HEK293 (cell line): ENCODE results near the gene PSME1.
A peak's percentile ranks its signal among the peaks of the same experiment; 100 is the strongest.

Source experiments
- HOXC10 ChIP-seq: sonication (generic); formaldehyde crosslinking; IDR thresholded peaks from 2 replicates; pipeline ENCODE4 v1.8.1; 2023; ENCODE audit warnings: mild to moderate bottlenecking, missing genetic modification reagents
- KLF7 ChIP-seq: fragments of 450-650 bp; formaldehyde crosslinking; IDR thresholded peaks from 2 replicates; pipeline ENCODE4 v1.5.1; 2016; ENCODE audit warnings: missing biosample characterization, missing genetic modification characterization, borderline replicate concordance
- PATZ1 ChIP-seq: fragments of 450-650 bp; formaldehyde crosslinking; IDR thresholded peaks from 2 replicates; pipeline ENCODE4 v1.5.1; 2016; ENCODE audit warnings: missing biosample characterization, missing genetic modification characterization
- PBX3 ChIP-seq: sonication (generic); formaldehyde crosslinking; IDR thresholded peaks from 2 replicates; pipeline ENCODE4 v1.8.1; 2022; ENCODE audit warnings: mild to moderate bottlenecking, moderate library complexity, missing genetic modification reagents
- SCRT1 ChIP-seq: fragments of 450-650 bp; formaldehyde crosslinking; IDR thresholded peaks from 2 replicates; pipeline ENCODE4 v1.5.1; 2016; ENCODE audit warnings: missing biosample characterization, missing genetic modification characterization, borderline replicate concordance
- SP2 ChIP-seq: fragments of 450-650 bp; formaldehyde crosslinking; IDR thresholded peaks from 2 replicates; pipeline ENCODE4 v1.5.1; 2016; ENCODE audit warnings: missing biosample characterization, missing genetic modification characterization
- ZBTB11 ChIP-seq: fragments of 450-650 bp; formaldehyde crosslinking; conservative IDR thresholded peaks from 2 replicates; pipeline ENCODE4 v1.5.1; 2016; ENCODE audit warnings: low read depth, missing biosample characterization, missing genetic modification characterization
- ZBTB17 ChIP-seq: fragments of 450-650 bp; formaldehyde crosslinking; IDR thresholded peaks from 2 replicates; pipeline ENCODE4 v1.5.1; 2016; ENCODE audit warnings: missing biosample characterization, missing genetic modification characterization
- ZBTB26 ChIP-seq: fragments of 450-650 bp; formaldehyde crosslinking; optimal IDR thresholded peaks from 2 replicates; pipeline ENCODE3; 2016; ENCODE audit warnings: missing biosample characterization, mild to moderate bottlenecking, missing genetic modification characterization
- ZEB2 ChIP-seq: fragments of 450-650 bp; formaldehyde crosslinking; IDR thresholded peaks from 2 replicates; pipeline ENCODE4 v1.5.1; 2016; ENCODE audit warnings: missing biosample characterization, missing genetic modification characterization
- ZFHX2 ChIP-seq: fragments of 450-650 bp; formaldehyde crosslinking; conservative IDR thresholded peaks from 2 replicates; pipeline ENCODE4 v1.5.1; 2016; ENCODE audit warnings: missing biosample characterization, missing genetic modification characterization
- ZFP3 ChIP-seq: fragments of 450-650 bp; formaldehyde crosslinking; IDR thresholded peaks from 2 replicates; pipeline ENCODE4 v1.5.1; 2016; ENCODE audit warnings: low read depth, missing biosample characterization, missing genetic modification characterization
- ZNF112 ChIP-seq: fragments of 450-650 bp; formaldehyde crosslinking; IDR thresholded peaks from 2 replicates; pipeline ENCODE4 v1.5.0; 2017; ENCODE audit warnings: missing biosample characterization, missing genetic modification characterization
- ZNF114 ChIP-seq: fragments of 450-650 bp; formaldehyde crosslinking; IDR thresholded peaks from 2 replicates; pipeline ENCODE4 v1.5.0; 2017; ENCODE audit warnings: missing biosample characterization, missing genetic modification characterization
- ZNF132 ChIP-seq: fragments of 450-650 bp; formaldehyde crosslinking; IDR thresholded peaks from 2 replicates; pipeline ENCODE4 v1.5.1; 2017; ENCODE audit warnings: missing biosample characterization, missing genetic modification characterization, borderline replicate concordance
- ZNF16 ChIP-seq: fragments of 450-650 bp; formaldehyde crosslinking; IDR thresholded peaks from 2 replicates; pipeline ENCODE4 v1.5.1; 2016; ENCODE audit warnings: low read depth, missing biosample characterization, missing genetic modification characterization
- ZNF175 ChIP-seq: fragments of 450-650 bp; formaldehyde crosslinking; IDR thresholded peaks from 2 replicates; pipeline ENCODE4 v1.5.1; 2016; ENCODE audit warnings: missing biosample characterization, missing genetic modification characterization
- ZNF239 ChIP-seq: fragments of 450-650 bp; formaldehyde crosslinking; IDR thresholded peaks from 2 replicates; pipeline ENCODE4 v1.5.1; 2016; ENCODE audit warnings: missing biosample characterization, missing genetic modification characterization
- ZNF354C ChIP-seq: fragments of 450-650 bp; formaldehyde crosslinking; IDR thresholded peaks from 2 replicates; pipeline ENCODE4 v1.5.1; 2016; ENCODE audit warnings: missing biosample characterization, missing genetic modification characterization, low read depth, borderline replicate concordance
- ZNF37A ChIP-seq: fragments of 450-650 bp; IDR thresholded peaks from 2 replicates; pipeline ENCODE4 v1.5.1; 2018; ENCODE audit warnings: missing biosample characterization, missing genetic modification characterization
- ZNF416 ChIP-seq: fragments of 450-650 bp; formaldehyde crosslinking; IDR thresholded peaks from 2 replicates; pipeline ENCODE4 v1.5.1; 2016; ENCODE audit warnings: missing biosample characterization, missing genetic modification characterization
- ZNF433 ChIP-seq: fragments of 450-650 bp; formaldehyde crosslinking; IDR thresholded peaks from 2 replicates; pipeline ENCODE4 v1.5.1; 2016; ENCODE audit warnings: missing biosample characterization, missing genetic modification characterization, low read depth
- ZNF488 ChIP-seq: fragments of 450-650 bp; formaldehyde crosslinking; IDR thresholded peaks from 2 replicates; pipeline ENCODE4 v1.5.1; 2016; ENCODE audit warnings: missing biosample characterization, missing genetic modification characterization
- ZNF610 ChIP-seq: fragments of 450-650 bp; formaldehyde crosslinking; IDR thresholded peaks from 2 replicates; pipeline ENCODE4 v1.5.1; 2016; ENCODE audit warnings: missing biosample characterization, missing genetic modification characterization, borderline replicate concordance
- ZNF626 ChIP-seq: fragments of 450-650 bp; sonication (Bioruptor Pico); formaldehyde crosslinking; IDR thresholded peaks from 2 replicates; pipeline ENCODE4 v1.5.1; 2018; ENCODE audit warnings: missing biosample characterization, missing genetic modification characterization, inconsistent platforms
- ZNF629 ChIP-seq: fragments of 450-650 bp; formaldehyde crosslinking; IDR thresholded peaks from 2 replicates; pipeline ENCODE4 v1.5.1; 2017; ENCODE audit warnings: missing biosample characterization, missing genetic modification characterization
- ZNF658 ChIP-seq: fragments of 450-650 bp; formaldehyde crosslinking; IDR thresholded peaks from 2 replicates; pipeline ENCODE4; 2016; ENCODE audit warnings: missing biosample characterization, missing genetic modification characterization
- ZNF670 ChIP-seq: fragments of 450-650 bp; formaldehyde crosslinking; IDR thresholded peaks from 2 replicates; pipeline ENCODE4 v1.5.1; 2016; ENCODE audit warnings: missing biosample characterization, missing genetic modification characterization, low read depth
- ZNF768 ChIP-seq: fragments of 450-650 bp; formaldehyde crosslinking; IDR thresholded peaks from 2 replicates; pipeline ENCODE4 v1.5.1; 2018; ENCODE audit warnings: missing biosample characterization, mild to moderate bottlenecking, missing genetic modification characterization
- ZXDB ChIP-seq: fragments of 450-650 bp; formaldehyde crosslinking; IDR thresholded peaks from 2 replicates; pipeline ENCODE4 v1.5.1; 2016; ENCODE audit warnings: missing biosample characterization, missing genetic modification characterization
- TF ChIP-seq, protein P1 (sequence below): fragments of 450-650 bp; formaldehyde crosslinking; IDR thresholded peaks from 2 replicates; pipeline ENCODE4 v1.5.1; 2016; ENCODE audit warnings: missing biosample characterization, missing genetic modification characterization

The PSME1 gene

GRCh38 chr14:24135834-24136683 is at the start of gene PSME1 (continued):
- peak; percentile 87 for TF ChIP-seq PATZ1 (tag by site-specific recombination)
- no peak for TF ChIP-seq ZNF658 (tag by site-specific recombination)
- no peak for TF ChIP-seq ZNF670 (tag by site-specific recombination)
- TF ChIP-seq ZNF629 (tag by site-specific recombination): no peak
- TF ChIP-seq ZNF768: no peak
- TF ChIP-seq KLF7 (tag by site-specific recombination): no peak
- no peak for TF ChIP-seq ZNF416
- TF ChIP-seq ZNF16: no peak
- TF ChIP-seq, protein P1, sequence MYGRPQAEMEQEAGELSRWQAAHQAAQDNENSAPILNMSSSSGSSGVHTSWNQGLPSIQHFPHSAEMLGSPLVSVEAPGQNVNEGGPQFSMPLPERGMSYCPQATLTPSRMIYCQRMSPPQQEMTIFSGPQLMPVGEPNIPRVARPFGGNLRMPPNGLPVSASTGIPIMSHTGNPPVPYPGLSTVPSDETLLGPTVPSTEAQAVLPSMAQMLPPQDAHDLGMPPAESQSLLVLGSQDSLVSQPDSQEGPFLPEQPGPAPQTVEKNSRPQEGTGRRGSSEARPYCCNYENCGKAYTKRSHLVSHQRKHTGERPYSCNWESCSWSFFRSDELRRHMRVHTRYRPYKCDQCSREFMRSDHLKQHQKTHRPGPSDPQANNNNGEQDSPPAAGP (tag by site-specific recombination): no peak
- TF ChIP-seq ZBTB17 (tag by site-specific recombination): 0 out of 2 replicates have a peak, but pooled peaks have one; percentile 35
- TF ChIP-seq ZNF239 (tag by site-specific recombination): no peak
- no peak for TF ChIP-seq ZNF175
- TF ChIP-seq HOXC10: no peak
- no peak for TF ChIP-seq ZNF433 (tag by site-specific recombination)
- TF ChIP-seq ZNF114 (tag by site-specific recombination): no peak
- no peak for TF ChIP-seq ZFP3 (tag by site-specific recombination)
- no peak for TF ChIP-seq ZNF112 (tag by site-specific recombination)
- 0 out of 2 replicates have a peak, but pooled peaks have one; percentile 28 for TF ChIP-seq PBX3 (CRISPR knock-in tag)
- TF ChIP-seq ZEB2 (tag by site-specific recombination): no peak
- TF ChIP-seq ZNF610 (tag by site-specific recombination): no peak
- peak; percentile 69 for TF ChIP-seq ZFHX2 (tag by site-specific recombination)
- no peak for TF ChIP-seq ZNF488 (tag by site-specific recombination)
- no peak for TF ChIP-seq ZNF354C (tag by site-specific recombination)
- no peak for TF ChIP-seq ZBTB11 (tag by site-specific recombination)
- no peak; the same call in 1 of the 2 replicates for TF ChIP-seq SCRT1 (tag by site-specific recombination)
- TF ChIP-seq ZNF626 (tag by site-specific recombination): no peak
- no peak for TF ChIP-seq ZXDB
- peak; percentile 90 for TF ChIP-seq SP2 (tag by site-specific recombination)
- TF ChIP-seq ZNF37A: no peak
- TF ChIP-seq ZNF132: no peak
- peak; percentile 58 for TF ChIP-seq ZBTB26
